Activated T-cell treated with anti-CD3 and anti-CD28 coated beads, Interleukin-2, amount 50 U/mL, for 1 hour (primary cell): ENCODE data around the gene SETBP1.
A peak's percentile ranks its signal among the peaks of the same experiment; 100 is the strongest.

ENCODE experiments used
- DNase-seq: peaks from one replicate; pipeline ENCODE4 v3.0.0-alpha.2; 2020

Gene SETBP1

DNA sequence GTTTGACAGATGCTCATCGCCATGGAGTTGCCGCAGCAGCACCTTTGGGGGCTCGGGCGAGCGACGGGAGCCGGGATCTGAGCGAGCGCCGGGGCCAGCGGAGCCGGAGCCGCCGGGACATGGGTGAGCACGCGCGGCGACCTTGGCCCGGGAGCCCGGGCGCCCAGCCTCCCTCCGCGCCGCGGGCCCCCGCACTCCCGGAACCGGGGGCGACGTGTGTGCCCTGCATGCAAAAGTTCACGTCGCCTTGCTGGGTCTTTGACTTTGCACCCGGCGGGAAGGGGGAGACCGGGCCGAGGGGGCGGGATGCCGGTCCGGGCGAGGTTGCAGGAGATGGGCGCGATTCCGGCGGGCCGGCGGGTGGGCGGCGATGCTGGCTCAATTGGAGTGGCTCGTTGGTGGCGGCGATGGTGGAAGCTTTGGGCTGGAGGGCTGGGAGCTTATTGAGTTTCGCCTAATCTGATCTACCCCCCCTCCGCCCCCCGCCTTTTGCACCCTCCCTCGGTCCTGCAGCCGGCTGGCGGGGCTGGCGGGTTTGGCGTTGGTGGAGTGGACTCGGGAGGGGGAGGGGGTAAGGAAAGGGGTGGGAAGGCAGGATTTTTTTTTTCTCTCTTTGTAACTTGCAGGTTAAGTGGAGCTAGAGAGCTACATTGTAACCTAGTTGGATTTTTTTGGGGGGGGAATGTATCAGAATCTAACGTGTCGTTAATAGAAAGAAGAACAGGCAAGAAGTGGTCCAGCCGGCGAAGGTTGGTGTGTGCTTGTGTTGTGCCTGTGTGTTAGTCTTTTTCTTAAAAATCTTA, at the start of gene SETBP1:
Gene SETBP1 (plus strand): TSS at position 616 of the 803 bp plus-strand sequence. CDS start 20,459 bp downstream, outside the sequence.
- peak; percentile 24 for DNase-seq

DNA sequence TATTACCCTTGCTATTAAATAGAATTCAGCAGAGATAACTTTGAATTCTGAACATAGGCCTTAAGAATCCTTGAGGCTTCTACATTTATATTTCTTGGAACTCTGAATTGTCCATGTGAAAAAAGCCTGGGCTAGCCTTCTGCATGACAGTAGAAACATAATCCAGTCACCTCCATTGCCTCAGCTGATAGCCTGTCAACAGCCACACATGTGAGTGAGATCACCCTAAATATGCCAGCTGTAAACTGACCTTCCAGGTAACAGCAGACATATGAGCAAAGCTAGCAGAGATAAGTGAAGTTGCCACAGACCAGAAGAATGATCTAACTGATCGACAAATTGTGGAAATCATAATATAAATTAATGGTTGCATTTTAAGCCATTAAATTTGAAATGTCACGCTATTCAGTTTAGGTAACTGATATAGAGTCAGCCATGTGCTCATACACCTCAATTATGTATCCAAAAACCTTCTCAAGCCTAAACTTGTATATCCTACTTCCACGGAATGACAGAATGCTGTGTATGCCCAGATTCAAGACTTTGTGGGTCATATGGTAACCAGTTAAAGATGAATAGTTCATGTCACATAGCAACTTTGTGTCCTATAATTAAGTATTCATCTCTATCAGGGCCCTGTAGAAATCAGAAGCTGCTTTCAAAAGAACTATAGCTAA, 48.1 kb upstream of the SETBP1 start:
- no peak for DNase-seq

DNA sequence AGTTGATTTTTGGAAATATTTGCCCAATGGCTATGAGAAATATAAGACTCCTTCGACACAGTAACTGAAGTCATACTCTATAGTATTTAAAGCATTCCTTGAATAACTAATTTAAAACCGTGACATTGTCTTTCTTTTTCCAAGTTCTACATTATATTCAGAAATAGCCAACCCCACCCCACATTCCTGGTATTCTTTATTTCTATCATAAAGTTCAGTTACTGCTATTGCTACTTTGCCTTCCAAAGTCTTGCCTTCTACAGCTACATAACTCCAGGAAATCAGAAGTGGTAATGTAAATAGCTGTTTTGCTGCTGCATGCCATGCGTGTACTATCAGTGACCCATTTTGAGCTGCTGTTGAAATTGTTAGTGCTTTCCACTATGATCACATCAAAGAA, 45.1 kb upstream of the SETBP1 start:
- DNase-seq, result no peak

DNA sequence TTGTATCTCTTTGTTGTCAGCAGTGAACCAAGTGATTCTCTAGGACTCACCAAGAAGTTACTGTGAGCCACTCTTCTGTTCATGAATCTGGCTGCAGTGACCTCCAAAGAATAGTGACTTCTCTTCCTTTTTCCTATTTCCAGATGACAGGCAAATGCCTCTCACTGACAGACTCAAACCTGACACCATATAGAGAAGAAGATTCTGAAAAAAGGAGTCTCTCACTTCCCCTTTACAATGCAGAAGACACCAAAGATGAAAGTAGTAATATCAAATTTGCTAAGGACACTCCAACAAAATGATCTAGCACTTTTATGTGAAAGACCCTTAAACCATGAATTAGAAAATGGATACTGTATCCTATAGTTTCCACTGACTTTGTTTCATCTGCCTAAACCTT, 44.4 kb upstream of the SETBP1 start:
- no peak for DNase-seq

DNA sequence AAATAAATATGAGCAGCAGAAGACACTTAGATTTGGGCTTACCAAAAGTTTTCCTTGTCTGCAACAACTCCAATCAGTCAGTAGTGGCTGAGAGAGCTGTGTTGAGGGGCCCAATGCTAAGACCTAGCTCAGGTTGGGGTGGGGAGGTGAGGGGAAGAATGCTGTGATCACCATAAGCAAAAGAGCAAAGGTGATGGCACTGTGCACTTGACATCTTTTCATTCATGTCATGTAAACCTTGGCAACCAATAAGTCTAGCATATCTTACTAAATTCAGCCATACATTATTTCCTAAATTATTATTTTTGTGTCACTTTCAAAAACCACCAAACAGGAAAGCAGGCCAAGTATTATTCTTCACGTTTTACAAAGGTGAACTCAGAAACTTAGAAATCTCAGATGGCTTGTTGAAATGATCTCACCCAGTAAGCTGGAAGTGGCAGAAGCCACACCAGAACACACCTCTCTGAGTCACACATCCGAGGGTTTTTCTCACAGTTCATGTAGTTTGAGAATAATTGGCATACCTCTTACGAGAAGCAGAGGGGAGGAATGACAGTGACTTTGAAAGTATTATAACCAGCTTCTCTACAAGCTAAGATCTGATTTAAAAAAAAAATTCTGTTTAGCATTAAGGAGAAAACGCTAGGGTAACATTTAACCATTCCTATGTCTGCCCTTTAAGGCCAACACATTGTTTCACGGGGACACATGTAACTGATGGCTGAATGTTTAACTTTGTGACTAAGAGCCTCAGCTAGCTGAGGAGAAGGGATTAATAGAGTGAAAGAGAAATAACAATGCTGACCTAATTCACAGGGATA, 43.3 kb upstream of the SETBP1 start:
- DNase-seq, result no peak

DNA sequence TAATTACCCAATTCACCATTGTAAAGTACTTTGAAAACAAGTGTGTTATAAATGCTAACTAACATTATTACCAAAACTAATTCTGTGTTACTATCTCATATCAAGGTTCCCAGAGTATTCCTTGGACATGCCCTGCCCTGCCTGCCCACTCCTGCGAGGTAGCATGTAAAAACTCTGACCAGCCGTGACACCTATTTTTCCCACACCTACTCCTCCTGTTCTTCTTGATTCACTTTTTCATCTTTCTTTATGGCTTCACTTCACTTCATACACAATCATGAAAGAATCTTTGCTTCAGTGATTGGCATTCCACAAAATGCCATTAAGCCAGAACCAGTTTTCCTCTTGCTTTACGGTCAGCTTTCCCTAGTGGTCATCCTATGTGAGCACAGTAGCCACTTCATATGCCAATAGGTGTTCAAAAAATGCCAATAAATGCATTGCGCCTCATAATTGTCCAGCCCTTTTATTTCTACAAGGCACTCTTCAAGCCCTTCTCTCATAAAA, 42.6 kb upstream of the SETBP1 start:
- no peak for DNase-seq

DNA sequence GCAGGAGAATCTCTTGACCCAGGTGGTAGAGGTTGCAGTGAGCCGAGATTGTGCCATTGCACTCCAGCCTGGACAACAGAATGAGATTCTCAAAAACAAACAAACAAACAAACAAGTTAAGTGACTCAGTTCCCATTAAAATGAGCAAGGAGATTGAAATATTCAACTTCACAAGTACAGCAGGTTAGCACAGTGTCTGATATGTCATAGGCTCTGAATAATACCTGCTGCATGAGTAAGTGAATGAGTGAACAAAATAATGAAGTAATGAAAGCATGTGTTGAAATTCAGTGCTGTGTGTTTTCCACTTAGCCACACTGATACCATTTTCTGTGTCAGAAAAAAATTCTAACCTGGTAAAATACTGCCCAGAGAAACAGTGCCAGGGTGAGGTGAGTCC, 41.9 kb upstream of the SETBP1 start:
- DNase-seq, result no peak

DNA sequence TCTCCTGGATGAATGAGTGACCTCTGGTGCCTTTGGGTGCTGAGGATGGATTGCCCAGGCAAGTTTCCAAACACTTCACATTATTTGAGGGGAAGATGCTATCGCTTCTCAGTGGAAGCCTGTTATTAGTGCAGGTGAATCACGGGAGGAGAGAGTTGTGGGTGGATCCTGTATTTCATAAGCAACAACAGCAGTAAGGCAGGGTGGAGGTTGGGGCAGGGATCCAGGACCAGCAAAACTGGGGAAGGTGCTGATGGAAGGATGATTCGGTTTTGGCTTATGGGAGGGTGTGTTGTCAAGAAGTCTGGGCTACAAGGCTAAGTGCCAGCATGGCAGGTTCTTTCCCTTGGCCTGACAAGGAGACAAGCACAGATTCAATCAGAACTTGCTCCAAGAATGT, 37.7 kb upstream of the SETBP1 start:
- DNase-seq, result no peak

DNA sequence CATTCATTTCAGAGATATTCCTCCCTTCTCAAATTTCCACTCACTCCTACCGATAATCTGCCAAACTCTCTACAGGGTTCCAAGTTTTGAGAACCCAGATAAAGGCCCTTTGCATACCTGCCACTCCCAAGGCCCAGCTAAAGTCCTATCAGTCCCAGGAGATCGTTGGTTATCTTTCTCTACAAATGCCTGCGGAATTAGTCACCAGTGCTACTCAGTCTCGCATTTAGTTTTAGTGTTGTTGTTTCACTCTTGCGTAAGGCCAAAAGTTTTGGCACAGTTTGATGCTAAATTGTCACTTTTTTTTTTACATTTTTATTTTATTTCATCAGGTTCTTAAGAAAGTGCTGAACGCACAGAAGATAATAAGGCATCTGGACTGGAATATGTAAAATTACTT, 29.2 kb upstream of the SETBP1 start:
- DNase-seq, result no peak

DNA sequence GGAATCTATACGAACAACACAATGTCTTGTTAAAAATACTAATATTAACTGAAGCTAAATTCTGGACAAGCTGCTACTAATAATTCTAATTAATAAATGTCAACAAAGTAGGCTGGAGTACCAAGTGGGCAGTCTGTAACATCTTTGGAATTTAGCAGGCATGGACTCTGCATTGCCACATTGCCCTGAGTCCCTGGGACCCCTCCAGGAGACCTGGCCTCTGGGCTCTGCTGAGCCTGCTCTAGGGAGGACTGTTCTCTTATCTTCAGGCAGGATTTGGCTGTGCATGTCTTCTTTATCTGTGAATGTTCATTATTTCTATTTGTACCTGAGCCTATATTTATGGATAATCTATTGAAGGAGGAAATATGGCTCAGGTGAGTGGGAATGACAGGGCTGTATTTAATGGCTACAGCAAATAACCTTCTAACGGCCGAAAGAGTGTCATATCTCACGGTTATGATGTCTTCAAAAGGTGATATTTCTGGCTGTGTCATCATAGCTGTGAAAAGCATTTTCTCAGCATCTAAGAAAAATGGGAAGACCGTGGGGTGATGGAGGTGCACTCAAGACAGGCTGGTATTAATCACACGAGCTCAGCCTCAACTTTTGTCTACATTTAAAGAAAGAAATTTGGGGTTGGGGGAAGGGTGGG, 28.6 kb upstream of the SETBP1 start:
- no peak for DNase-seq

DNA sequence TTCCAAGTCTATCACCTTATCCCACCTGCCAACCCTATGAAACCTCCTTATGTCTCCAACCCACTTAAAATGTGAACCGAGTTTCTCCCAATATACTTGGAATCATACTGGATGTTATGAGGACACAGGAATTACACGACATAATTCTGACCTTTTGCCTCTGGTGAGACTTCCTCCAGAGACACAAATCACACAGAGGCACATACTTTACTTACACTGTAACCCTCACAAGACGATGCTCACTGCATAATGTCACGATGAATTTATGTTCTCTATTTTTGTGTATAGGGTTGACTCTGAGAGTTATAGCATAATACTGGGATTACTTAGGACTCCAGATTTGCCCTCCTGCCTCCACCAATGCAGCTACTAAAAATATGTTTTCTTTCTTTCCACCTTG, 28.0 kb upstream of the SETBP1 start:
- no peak for DNase-seq

DNA sequence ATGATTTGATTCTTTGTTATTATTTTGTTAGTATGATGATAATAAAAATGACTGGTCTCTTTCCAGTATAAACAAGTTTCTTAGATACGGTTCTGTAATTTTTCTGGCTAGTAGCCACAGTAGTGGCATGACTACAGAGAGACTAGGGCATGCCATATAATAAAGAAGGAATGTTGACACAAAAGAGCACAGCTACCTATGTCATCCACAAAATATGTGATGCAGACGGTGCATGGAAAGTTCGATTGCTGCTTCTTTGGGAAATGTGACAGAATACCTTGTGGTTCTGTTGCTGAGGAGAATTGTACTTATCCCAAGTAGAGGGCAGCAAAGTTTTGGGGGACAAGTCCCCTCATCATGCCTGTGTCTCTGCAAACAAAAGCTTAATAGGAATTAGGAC, 26.1 kb upstream of the SETBP1 start:
- no peak for DNase-seq

DNA sequence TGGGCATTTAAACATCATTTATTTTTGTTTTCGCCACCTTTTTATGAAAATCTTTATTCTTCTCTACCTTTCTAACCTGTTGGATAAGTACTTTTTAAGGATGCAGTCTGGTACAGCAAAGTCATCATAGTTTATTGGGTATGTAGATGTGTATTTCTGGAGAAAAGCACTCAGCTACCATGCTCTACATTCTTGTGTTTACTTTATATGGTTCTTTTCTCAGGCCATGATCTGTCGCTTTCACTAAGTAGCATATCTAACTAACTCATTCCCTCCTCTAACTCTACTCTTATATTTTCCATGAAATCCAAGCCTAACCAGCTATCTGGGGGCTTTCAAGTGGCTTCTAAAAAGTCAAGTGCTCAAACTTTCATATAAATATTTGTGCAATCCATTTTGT, 25.3 kb upstream of the SETBP1 start:
- no peak for DNase-seq

DNA sequence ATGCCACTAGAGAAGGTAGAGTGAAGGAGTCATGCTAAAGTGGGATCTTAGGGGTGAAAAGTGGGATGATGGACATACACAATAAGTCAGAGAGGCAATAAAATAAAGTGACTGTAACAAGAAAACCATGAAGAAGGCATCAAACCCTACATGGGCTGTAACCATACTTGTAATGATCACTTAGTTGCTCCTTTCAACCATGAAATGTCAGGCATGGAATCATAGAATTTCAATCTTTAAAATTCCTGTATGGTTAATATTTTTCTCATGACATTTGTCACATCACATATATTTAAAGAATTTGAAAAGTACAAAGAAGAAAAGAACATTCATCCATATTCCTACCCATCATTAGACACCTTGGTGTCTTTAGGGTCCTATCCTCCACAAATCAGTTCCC, 20.9 kb upstream of the SETBP1 start:
- DNase-seq, result no peak

DNA sequence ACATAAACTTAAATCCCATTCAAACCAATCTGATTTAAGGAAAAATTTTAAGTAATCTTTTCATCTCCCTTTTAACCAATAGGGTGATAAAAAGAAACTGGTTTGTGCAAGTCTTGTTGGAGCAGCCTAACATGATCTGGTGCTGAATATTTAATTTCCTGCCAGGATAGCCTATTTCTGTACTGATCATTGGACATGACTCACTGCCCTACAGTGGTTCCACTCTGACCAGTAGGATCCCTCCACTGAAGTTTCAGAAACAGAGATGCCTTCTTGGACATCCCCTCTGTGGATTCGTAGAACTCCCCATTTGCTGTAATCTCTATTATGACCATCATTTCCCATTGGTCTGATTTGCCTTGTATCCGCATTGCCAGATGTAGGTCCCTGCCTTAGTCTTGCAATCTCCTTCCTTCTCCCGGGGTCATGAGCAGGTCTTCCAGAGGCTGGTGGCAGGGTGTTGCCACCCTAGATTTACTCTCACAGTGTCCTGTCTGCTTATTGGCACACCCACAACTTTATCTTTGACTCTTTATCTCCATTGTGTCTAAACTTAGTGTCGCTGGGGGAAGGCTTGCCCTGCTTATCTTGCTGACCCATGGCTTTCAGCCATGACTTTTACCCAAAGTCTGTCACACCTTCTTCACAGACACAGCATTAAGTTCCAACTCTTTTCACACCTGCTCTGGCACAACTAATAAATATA, 12.3 kb upstream of the SETBP1 start:
- no peak for DNase-seq

DNA sequence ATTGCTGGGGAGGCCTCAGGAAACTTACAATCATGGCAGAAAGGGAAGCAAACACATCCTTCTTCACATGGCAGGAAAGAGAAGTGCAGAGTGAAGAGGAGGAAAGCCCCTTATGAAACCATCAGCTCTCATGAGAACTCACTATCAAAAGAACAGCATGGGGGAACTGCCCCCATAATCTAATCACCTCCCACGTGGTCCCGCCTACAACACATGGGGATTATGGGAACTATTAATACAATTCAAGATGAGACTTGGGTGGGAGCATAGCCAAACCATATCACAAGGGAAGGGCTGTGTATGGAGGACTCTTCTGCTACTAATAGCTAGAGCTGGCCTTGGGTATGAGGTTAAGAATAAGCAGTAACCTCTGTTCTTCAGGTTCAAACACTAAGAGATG, 8.8 kb upstream of the SETBP1 start:
- no peak for DNase-seq

DNA sequence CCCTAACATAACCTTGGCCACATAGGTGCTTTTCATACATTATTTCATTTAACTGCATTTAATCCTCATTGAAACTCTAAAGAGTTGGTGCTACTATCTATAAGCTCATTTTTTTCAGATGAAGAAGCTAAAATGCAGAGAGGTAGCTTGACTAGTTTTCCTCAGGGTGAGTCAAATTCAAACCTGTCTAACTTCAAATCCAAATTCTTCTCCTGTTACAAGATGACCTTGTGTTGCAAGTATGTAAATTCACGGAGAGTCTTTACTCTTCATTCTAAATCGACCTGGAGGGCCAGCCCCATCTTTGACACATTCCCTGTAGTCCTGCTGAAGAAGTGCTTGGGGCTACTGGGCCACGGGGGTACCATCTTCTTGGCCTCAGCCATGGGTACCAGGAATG, 8.2 kb upstream of the SETBP1 start:
- DNase-seq, result no peak

DNA sequence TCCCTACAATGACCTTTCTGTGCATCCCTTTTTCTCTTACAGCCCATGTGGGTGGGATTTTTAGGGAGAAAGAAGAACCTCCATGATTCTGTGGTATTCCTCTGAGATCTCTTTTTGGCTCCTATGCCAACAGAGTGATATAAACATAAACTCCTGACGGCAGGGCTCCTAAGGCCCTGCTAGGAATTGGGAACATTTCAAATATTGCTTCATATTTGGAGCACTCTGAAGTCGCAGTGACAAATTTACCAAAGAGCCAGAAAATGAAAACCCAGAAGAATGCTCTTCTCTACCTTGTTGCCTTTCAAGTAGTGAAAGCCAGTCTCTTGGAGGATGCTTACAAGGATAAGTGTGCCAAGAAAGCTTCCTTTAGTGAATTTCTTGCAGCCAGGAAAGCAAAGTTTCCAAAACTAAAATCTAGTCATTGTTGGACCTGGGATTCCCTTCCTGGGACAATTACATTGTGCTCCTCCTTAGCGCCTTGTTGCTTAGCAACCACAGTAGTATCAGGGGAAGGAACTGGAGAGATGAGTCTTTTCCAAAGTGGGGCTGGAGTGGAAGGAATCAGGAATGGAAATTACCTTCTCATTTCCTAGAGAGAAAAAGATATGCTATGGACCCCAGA, 7.3 kb upstream of the SETBP1 start:
- no peak for DNase-seq

DNA sequence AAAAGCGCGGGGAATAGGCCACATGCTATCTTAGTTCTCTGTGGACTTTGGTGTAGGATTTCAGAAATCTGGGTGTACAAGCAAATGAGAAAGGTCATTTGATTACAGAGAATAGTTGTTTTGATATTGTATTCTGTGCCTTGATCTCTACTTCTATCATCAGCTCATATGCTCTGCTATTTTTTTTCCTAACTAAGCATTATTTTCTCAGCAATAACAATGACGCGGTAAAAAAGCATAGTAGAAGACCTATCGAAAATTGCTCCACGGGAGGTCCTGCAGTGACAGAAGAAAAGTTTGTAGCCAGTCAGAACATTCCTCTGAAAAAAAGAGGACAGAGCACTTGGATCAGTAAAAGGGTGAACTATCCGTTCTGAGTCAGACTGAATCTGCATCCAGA, 2.8 kb upstream of the SETBP1 start:
- DNase-seq, result no peak

DNA sequence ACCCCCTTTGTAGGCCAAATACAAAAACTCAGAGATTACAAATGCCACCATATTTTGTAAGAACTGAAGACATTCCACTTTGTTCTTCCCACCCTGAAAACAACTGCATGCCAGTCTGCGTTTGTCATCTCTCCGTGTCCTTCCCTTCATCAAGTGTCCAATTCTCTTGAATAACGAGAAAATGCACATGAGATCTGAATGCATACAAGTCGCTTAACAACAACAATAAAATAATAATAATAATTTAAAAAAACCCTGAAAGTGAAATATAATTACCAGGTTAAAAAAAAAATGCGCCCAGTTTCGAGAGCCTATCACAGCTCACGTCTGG, 2.0 kb upstream of the SETBP1 start:
- DNase-seq, result no peak

DNA sequence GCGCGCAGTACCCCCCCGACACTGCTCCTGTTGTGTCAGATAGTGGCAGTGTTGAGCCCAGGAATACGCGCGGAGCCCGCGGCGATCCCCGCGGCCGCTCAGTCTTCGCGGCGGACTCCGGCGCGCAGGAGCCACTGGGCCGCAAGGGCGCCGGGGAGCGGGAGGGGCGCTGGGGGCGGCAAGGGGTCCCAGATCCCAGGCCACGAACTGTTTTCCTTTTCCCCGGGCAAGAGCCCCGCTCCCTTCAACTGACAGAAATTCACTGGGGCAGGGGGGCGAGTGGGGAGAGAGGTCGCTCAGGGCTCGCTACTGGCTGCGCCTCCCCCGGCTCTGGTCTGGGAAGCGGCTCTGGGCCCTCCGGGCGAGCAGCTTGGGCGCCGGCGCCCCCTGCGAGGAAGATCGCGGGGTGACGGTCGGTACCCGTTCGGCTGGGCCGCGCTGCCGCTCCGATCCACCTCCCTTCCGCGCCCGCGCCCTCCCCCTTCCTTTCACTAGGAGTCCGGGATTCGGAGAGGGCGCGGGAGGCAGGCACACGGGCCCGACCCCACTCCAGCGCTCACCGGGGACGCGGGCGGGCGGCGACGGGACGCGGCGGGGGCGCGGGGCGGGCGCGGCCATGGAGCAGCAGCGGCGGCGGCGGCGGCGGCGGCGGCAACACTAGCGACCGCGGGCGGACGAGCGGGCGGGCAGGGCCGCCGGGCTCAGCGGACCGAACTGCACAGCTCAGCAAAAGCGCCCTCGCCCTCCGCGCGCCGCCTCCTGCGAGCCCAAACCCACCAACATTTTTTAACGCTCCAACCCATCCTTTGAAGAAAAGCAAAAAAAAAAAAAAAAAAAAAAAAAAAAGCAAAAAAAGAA, 1.4 kb upstream of the SETBP1 start:
- peak; percentile 62 for DNase-seq
